OCI-LY1 (cell line): ENCODE data around the gene ARID5B.

ENCODE experiments used
- H2AFZ ChIP-seq: fragments of 200-600 bp; sonication (generic), shearing (Covaris generic); 2 replicates; pipeline ENCODE4 v1.6.0; 2014; ENCODE audit warnings: antibody characterized with exemption, mild to moderate bottlenecking, low read length
- H3F3A ChIP-seq: fragments of 200-600 bp; sonication (generic), shearing (Covaris generic); 2 replicates; pipeline ENCODE4 v1.6.0; 2014; ENCODE audit warnings: mild to moderate bottlenecking, antibody characterized with exemption, low read length, moderate library complexity; ENCODE audit not compliant: insufficient read depth
- H3K27ac ChIP-seq: fragments of 200-600 bp; sonication (generic); 2 replicates; pipeline ENCODE4 v1.5.1; 2014; ENCODE audit warnings: low read length, mixed run types, mild to moderate bottlenecking, low read depth; ENCODE audit not compliant: poor library complexity, severe bottlenecking
- H3K27me3 ChIP-seq: fragments of 200-600 bp; sonication (generic); 2 replicates; pipeline ENCODE4 v1.6.0; 2014; ENCODE audit warnings: antibody characterized with exemption, mild to moderate bottlenecking, low read length, moderate library complexity; ENCODE audit not compliant: insufficient read depth
- H3K36me3 ChIP-seq: fragments of 200-600 bp; sonication (generic); 2 replicates; pipeline ENCODE4 v1.6.1; 2014; ENCODE audit warnings: mild to moderate bottlenecking, antibody characterized with exemption, low read length, moderate library complexity, mixed read lengths; ENCODE audit not compliant: insufficient read depth
- H3K4me1 ChIP-seq: fragments of 200-600 bp; sonication (generic); 2 replicates; pipeline ENCODE4 v1.5.1; 2014; ENCODE audit warnings: mild to moderate bottlenecking, low read length, moderate library complexity; ENCODE audit not compliant: insufficient read depth, severe bottlenecking
- H3K4me2 ChIP-seq: fragments of 200-600 bp; sonication (generic), shearing (Covaris generic); 2 replicates; pipeline ENCODE4 v1.6.1; 2014; ENCODE audit warnings: low read length
- H3K4me3 ChIP-seq: fragments of 200-600 bp; sonication (generic); 2 replicates; pipeline ENCODE4 v1.5.1; 2014; ENCODE audit warnings: low read length, low read depth, mild to moderate bottlenecking, mixed read lengths; ENCODE audit not compliant: poor library complexity, severe bottlenecking
- H3K79me2 ChIP-seq: fragments of 200-600 bp; shearing (Covaris generic); 2 replicates; pipeline ENCODE4 v1.6.1; 2016; ENCODE audit warnings: mixed run types, low read length, mixed read lengths; ENCODE audit not compliant: insufficient read depth
- H3K9ac ChIP-seq: fragments of 200-600 bp; sonication (generic), shearing (Covaris generic); 2 replicates; pipeline ENCODE4 v1.6.1; 2014; ENCODE audit warnings: mild to moderate bottlenecking, low read length, mixed read lengths
- H3K9me2 ChIP-seq: fragments of 200-600 bp; sonication (generic), shearing (Covaris generic); 2 replicates; pipeline ENCODE4 v1.6.1; 2014; ENCODE audit warnings: low read depth, mild to moderate bottlenecking, low read length, mixed read lengths
- H3K9me3 ChIP-seq: fragments of 200-600 bp; shearing (Covaris generic); 2 replicates; pipeline ENCODE4 v1.6.1; 2014; ENCODE audit warnings: low read length, mixed read lengths
- H4K20me1 ChIP-seq: fragments of 200-600 bp; sonication (generic), shearing (Covaris generic); 2 replicates; pipeline ENCODE4 v1.6.0; 2016; ENCODE audit warnings: mild to moderate bottlenecking, low read length; ENCODE audit not compliant: insufficient read depth
- CTCF ChIP-seq: fragments of 200-600 bp; sonication (generic), shearing (Covaris generic); IDR thresholded peaks from 2 replicates; pipeline ENCODE4 v1.5.1; 2017; ENCODE audit warnings: mild to moderate bottlenecking, antibody characterized with exemption, low read length, moderate library complexity, mixed read lengths
- EZH2 ChIP-seq: fragments of 200-600 bp; sonication (generic), shearing (Covaris generic); IDR thresholded peaks from 2 replicates; pipeline ENCODE4 v1.8.0; 2017; ENCODE audit warnings: borderline replicate concordance, mixed run types, mild to moderate bottlenecking, antibody characterized with exemption, low read length, moderate library complexity, mixed read lengths

ARID5B gene

GRCh38 chr10:62072901-62073300, 171.4 kb downstream of the ARID5B start:
- H3K9ac ChIP-seq: no peak overlapping the region
- no peaks in the 10 kb centered on the region for H3K9me2 ChIP-seq
- no peaks in the 10 kb centered on the region for H3K79me2 ChIP-seq
- TF ChIP-seq CTCF (no peak), EZH2 (no peak)
- peaks cover 81% of the 10 kb centered on the region for H3K36me3 ChIP-seq
- H2AFZ ChIP-seq: no peak overlapping the region
- H3K27ac ChIP-seq: no peak overlapping the region
- no peaks in the 10 kb centered on the region for H3F3A ChIP-seq
- no peaks in the 10 kb centered on the region for H3K9me3 ChIP-seq
- no peaks in the 10 kb centered on the region for H4K20me1 ChIP-seq
- H3K4me1 ChIP-seq: peaks cover 15% of the 10 kb centered on the region
- no peak overlapping the region for H3K4me3 ChIP-seq
- H3K27me3 ChIP-seq: no peaks in the 10 kb centered on the region
- no peak overlapping the region for H3K4me2 ChIP-seq

- H3K27ac ChIP-seq: no peak overlapping the region
- H3K9me2 ChIP-seq: no peaks in the 10 kb centered on the region
- H2AFZ ChIP-seq: no peak overlapping the region
- no peaks in the 10 kb centered on the region for H3K79me2 ChIP-seq
- no peaks in the 10 kb centered on the region for H3K9me3 ChIP-seq
- H3K27me3 ChIP-seq: no peaks in the 10 kb centered on the region
- H3K4me2 ChIP-seq: no peak overlapping the region
- no peak overlapping the region for H3K9ac ChIP-seq
- H3F3A ChIP-seq: no peaks in the 10 kb centered on the region
- no peaks in the 10 kb centered on the region for H4K20me1 ChIP-seq
- H3K4me1 ChIP-seq: peaks cover 20% of the 10 kb centered on the region
- no peak for TF ChIP-seq EZH2
- TF ChIP-seq CTCF: no peak
- peaks cover 82% of the 10 kb centered on the region for H3K36me3 ChIP-seq
- H3K4me3 ChIP-seq: no peak overlapping the region
These were observed 171.9 kb downstream of the ARID5B start for GRCh38 chr10:62073429-62073828.

- H3K79me2 ChIP-seq: no peaks in the 10 kb centered on the region
- TF ChIP-seq EZH2: no peak
- TF ChIP-seq CTCF: no peak
These were observed 173.9 kb downstream of the ARID5B start for GRCh38 chr10:62075414-62075813.

More at GRCh38 chr10:62075414-62075813, 173.9 kb downstream of the ARID5B start:
- Histone ChIP-seq H3K27ac (no peak overlapping the region), H3K27me3 (no peaks in the 10 kb centered on the region), H3K4me1 (peaks cover 40% of the 10 kb centered on the region), H3K9me2 (no peaks in the 10 kb centered on the region), H3K4me2 (no peak overlapping the region), H4K20me1 (no peaks in the 10 kb centered on the region), H3K4me3 (no peak overlapping the region), H2AFZ (no peak overlapping the region), H3K9ac (no peak overlapping the region), H3F3A (no peaks in the 10 kb centered on the region), H3K9me3 (no peaks in the 10 kb centered on the region), H3K36me3 (peaks cover 78% of the 10 kb centered on the region)
